ENCODE results near the gene CDC42EP5. TPM values are rescaled to one million over a fixed set of nuclear protein-coding genes. Genes with fewer than 3 reads are reported as not detected.

Gene CDC42EP5
- total RNA-seq, 1 donor from 2014 or later = 33.4 TPM

DNA sequence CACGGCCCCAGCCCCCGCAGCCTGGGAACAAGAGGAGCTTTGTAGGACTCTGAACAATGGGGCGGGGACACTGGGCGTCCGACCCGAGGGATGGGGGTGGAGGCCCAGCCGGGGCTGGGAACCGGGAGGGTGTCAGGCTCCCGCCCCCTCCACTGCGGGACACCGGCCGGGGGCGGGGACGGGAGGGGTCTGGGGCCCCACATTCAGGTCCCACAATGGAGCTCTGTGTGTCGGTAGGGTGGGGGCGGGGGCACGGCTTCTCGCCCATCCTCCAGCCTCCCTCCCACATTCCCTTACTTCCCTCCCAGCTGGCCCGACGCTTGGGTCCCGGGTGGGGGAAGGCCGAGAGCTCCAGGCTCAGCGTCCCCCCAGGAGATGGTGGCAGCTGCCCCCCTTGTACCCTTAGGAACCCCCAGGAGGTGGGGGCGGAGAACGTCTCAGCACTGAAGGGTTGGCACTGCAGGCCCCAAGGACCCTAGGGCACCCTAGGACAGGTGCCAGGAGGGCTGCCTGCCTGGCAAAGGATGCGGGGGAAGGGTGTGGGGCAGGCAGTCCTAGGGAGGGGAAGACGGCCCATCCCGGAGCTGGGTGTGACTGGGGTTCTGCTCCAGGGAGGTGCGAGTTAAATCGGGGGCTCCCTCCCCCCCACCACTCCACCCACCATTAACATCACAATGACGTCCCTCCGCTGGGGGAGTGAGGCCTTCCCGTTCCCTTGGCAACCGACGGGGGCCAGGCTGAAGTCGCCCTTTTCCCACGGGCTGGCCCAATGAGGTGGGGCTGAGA is 52.5 kb downstream of the CDC42EP5 start:
- Histone ChIP-seq H3K27me3 (no peaks in the 10 kb centered on the region), H3K36me3 (no peaks in the 10 kb centered on the region), H3K9me3 (no peaks in the 10 kb centered on the region), H3K4me3 (peak overlapping the region; percentile 12 to 17), H3K4me1 (peaks cover 10% of the 10 kb centered on the region), H3K27ac (no peak overlapping the region)
- no peak for TF ChIP-seq POLR2AphosphoS5 (IDR thresholded peaks at IDR 0.05; ENCODE audit: insufficient read depth in 1 of 2, low read depth in 1 of 2)
- intact Hi-C loops (cut with DNase I) = no loop called here
- no peak for DNase-seq (ENCODE audit: extremely low spot score in 2 of 2)

DNA sequence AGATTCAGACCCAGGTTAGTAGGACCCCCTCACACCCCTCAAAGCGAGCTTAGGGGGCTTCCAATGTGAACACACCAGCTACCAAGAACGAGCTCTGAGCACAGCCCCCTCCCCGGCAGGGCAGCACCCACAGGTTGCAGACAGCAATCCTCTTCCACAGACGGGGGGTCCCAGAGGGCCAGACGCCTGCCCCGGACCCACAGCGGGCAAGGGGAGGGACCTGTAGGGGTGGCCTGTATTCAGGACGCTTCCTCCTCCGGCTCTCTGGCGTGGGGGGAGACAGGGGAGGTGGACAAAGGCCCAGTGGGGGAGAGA is 53.1 kb downstream of the CDC42EP5 start:
- H3K36me3 ChIP-seq = no peaks in the 10 kb centered on the region
- H3K27ac ChIP-seq = no peak overlapping the region
- H3K27me3 ChIP-seq = no peaks in the 10 kb centered on the region
- H3K4me3 ChIP-seq = no peak overlapping the region
- TF ChIP-seq, protein P1, sequence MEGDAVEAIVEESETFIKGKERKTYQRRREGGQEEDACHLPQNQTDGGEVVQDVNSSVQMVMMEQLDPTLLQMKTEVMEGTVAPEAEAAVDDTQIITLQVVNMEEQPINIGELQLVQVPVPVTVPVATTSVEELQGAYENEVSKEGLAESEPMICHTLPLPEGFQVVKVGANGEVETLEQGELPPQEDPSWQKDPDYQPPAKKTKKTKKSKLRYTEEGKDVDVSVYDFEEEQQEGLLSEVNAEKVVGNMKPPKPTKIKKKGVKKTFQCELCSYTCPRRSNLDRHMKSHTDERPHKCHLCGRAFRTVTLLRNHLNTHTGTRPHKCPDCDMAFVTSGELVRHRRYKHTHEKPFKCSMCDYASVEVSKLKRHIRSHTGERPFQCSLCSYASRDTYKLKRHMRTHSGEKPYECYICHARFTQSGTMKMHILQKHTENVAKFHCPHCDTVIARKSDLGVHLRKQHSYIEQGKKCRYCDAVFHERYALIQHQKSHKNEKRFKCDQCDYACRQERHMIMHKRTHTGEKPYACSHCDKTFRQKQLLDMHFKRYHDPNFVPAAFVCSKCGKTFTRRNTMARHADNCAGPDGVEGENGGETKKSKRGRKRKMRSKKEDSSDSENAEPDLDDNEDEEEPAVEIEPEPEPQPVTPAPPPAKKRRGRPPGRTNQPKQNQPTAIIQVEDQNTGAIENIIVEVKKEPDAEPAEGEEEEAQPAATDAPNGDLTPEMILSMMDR (IDR thresholded peaks at IDR 0.05) = no peak
- TF ChIP-seq POLR2AphosphoS5 (IDR thresholded peaks at IDR 0.05; ENCODE audit: insufficient read depth in 1 of 2, low read depth in 1 of 2) (no peak), POLR2A (IDR thresholded peaks at IDR 0.05) (no peak)
- intact Hi-C loops (cut with DNase I) = no loop called here
- no peaks in the 10 kb centered on the region for H3K9me3 ChIP-seq
- no peak for DNase-seq (ENCODE audit: extremely low spot score in 2 of 2)
- peaks cover 10% of the 10 kb centered on the region for H3K4me1 ChIP-seq

DNA sequence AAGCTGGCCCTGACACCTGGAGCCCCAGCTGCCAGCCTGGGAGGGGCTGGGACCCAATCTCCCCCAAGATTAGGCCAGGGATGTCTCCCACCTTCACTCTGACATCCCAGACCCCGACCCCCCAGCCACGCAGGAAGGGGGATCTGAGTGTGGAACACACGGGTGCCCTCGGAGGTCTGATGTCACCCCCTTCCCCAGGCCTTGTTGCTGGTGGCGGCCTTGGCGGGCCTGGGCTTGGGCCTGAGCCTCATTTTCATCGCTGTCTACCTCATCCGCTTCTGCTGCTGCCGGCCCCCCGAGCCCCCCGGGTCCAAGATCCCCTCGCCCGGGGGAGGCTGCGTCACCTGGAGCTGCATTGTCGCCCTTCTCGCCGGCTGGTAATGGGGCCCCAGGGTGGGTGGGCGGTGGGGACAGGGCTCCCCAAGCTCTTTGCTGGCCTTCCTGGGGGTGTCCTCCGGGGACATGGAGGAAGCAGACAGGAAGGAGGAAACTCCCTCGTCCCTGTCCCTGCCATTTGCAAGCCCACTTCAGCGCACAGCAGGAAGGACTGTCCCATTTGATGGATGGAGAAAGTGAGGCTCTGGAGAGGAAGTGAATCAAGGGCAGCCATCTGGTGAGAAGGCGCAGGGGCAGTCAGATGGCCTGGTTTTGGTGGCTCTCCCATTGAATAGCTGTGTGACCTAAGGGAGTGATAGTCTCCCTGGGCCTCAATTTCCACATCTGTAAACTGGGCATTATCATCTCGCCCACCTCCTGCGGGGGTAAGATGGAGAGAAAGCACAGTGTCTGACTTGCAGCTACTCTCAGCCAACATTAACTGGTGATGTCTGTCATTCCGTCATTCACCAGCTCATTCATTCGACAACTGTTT is 53.9 kb downstream of the CDC42EP5 start:
- H3K4me1 ChIP-seq = peaks cover 10% of the 10 kb centered on the region
- H3K27ac ChIP-seq = peak overlapping the region; percentile 15
- TF ChIP-seq POLR2AphosphoS5 (IDR thresholded peaks at IDR 0.05; ENCODE audit: insufficient read depth in 1 of 2, low read depth in 1 of 2) = no peak
- TF ChIP-seq, protein P1 (IDR thresholded peaks at IDR 0.05) = no peak
- intact Hi-C loops (cut with DNase I) = no loop called here
- H3K4me3 ChIP-seq = no peak overlapping the region
- H3K27me3 ChIP-seq = no peaks in the 10 kb centered on the region
- H3K36me3 ChIP-seq = no peaks in the 10 kb centered on the region
- no peak for DNase-seq (ENCODE audit: extremely low spot score in 2 of 2)
- no peaks in the 10 kb centered on the region for H3K9me3 ChIP-seq

DNA sequence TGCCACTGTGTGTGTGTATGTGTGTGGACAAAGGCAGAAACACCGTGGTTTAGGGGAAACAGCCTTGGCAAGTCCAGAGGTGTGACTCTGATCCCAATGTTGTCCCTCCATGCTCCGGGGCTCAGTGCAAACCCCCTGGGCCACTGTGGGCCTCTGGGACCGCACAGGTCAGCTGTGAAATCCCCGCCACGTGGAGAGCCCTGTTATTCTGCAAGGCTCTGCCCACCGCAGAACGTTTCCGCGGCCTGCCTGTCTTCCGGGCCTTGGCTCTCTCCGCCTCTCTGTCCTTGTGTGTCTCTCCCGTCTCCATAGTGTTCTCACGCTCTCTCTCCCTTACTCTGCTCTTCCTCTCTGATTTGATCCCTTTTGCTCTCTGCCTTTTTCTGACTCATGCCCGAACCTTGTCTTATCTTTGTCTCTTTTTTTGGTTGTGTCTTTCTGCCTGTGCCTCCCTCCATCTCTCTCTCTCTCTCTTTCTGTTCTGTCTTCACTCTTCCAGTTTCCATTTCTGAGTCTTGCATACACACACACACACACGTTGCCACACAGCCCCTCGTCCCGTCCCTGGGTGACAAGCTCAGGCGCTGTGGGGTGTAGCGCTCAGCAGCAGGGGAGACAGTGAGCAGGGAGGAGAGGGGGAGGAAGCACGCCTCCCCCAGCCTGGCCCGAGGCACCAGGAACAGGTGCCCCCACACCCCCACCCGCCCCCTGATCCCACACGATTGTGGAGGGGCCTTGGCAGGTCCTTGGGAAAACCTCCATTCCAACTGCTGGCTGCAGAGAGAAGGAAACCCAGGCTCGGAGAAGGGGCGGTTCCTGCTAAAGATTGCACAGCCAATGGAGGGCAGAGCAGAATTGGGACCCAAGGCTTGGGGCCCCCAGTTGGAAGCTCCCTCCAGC is 54.8 kb downstream of the CDC42EP5 start:
- intact Hi-C loops (cut with DNase I) = no loop called here
- DNase-seq (ENCODE audit: extremely low spot score in 2 of 2) = no peak
- H3K4me3 ChIP-seq = no peak overlapping the region
- no peaks in the 10 kb centered on the region for H3K9me3 ChIP-seq
- H3K27me3 ChIP-seq = no peaks in the 10 kb centered on the region
- H3K36me3 ChIP-seq = no peaks in the 10 kb centered on the region
- TF ChIP-seq, protein P1 (IDR thresholded peaks at IDR 0.05) = no peak
- no peak for TF ChIP-seq POLR2A (IDR thresholded peaks at IDR 0.05)
- no peak for TF ChIP-seq POLR2AphosphoS5 (IDR thresholded peaks at IDR 0.05; ENCODE audit: insufficient read depth in 1 of 2, low read depth in 1 of 2)
- H3K4me1 ChIP-seq = peaks cover 10% of the 10 kb centered on the region
- H3K27ac ChIP-seq = no peak overlapping the region

All from vagina (tissue), 2 donors.